ENCODE measurements around the gene KRCC1.

The KRCC1 gene

DNA sequence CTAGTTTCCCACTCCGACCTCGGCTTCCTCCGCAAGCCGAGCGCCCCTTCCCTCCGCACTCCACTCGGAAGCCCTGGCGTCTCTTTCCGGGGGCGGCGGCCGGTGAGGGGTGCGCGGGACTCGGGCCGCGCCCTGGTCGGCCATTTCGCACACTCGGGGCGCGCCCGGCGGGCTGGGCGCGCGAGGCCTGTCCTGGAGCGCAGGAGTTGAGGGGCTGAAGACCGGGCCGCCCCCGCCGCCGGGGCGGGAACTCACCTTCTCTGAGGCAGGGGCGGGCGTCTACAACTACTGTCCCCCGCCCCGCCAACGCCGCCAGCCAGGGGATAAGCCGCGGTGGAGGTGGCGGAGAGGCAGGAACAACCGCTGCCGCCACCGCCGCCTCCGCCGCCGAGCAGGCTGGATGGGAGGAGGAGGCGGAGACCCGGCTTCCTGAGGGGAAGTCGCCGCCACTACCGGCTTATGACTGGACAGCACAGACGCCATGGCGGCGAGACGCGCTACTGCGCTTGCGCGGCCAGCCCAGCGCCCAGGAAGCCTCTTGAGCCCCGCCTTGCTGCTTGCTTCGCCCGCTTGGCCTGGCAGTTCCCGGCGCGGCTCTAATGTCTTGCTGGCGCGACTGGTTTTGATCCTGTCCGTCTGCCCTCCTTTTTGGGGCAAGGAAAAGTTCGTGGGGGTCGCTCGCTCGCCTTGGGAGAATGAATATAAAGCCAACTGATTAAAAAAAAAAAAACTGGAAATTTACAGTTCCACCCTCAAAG lies at the start of gene KRCC1:
Gene KRCC1, minus strand, starts transcription at position 413 of the 758 bp plus-strand sequence. CDS start 27,220 bp downstream, outside the sequence.
- TF ChIP-seq EZH2 (IDR thresholded peaks at IDR 0.05) (no peak), FOXP2 (optimal IDR thresholded peaks at IDR 0.05; ENCODE audit: control extremely low read depth, extremely low read length, insufficient read depth) (no peak), POLR2AphosphoS5 (IDR thresholded peaks at IDR 0.05; ENCODE audit: borderline replicate concordance, low read depth, low read length) (peak; percentile 85)
- H3K9ac ChIP-seq (ENCODE audit: insufficient read length) = peak within 1 kb of the TSS; percentile 94
- DNase-seq (ENCODE audit: low read depth, low spot score) = peak; percentile 59
- no peaks in the 10 kb centered on the region for H3K9me3 ChIP-seq (ENCODE audit: low read depth, low read length)
- H3K27ac ChIP-seq = peak within 1 kb of the TSS; percentile 77; the same call in 1 of the 2 replicates
- no peaks in the 10 kb centered on the region for H3K36me3 ChIP-seq (ENCODE audit: insufficient read depth, low read length)
- H3K4me3 ChIP-seq = peak within 1 kb of the TSS; percentile 90

DNA sequence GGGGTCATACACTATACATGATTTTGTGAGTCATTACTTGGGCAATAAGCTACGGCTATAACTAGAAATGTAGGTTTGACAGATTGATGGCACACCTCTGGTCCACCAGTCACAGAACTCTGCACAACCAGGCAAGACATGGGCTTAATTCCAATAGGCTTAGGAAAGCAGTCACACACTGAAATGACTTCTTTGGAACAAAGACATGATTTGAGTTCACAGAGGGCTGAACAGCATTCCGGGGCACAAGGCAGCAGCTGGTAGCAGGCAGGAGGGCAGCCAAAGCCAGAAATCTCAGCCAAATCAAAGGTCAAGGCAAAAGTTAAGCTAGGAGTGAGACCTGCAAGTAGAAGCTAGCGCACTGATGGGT lies 44.9 kb upstream of the KRCC1 start:
- no peak for DNase-seq (ENCODE audit: low read depth, low spot score)
- Histone ChIP-seq H3K9ac (ENCODE audit: insufficient read length) (no peak overlapping the region), H3K4me3 (no peak overlapping the region), H3K27ac (no peak overlapping the region), H3K9me3 (ENCODE audit: low read depth, low read length) (no peaks in the 10 kb centered on the region), H3K36me3 (ENCODE audit: insufficient read depth, low read length) (no peaks in the 10 kb centered on the region)
- TF ChIP-seq POLR2AphosphoS5 (IDR thresholded peaks at IDR 0.05; ENCODE audit: borderline replicate concordance, low read depth, low read length) (no peak), EZH2 (IDR thresholded peaks at IDR 0.05) (no peak), FOXP2 (optimal IDR thresholded peaks at IDR 0.05; ENCODE audit: control extremely low read depth, extremely low read length, insufficient read depth) (no peak)

DNA sequence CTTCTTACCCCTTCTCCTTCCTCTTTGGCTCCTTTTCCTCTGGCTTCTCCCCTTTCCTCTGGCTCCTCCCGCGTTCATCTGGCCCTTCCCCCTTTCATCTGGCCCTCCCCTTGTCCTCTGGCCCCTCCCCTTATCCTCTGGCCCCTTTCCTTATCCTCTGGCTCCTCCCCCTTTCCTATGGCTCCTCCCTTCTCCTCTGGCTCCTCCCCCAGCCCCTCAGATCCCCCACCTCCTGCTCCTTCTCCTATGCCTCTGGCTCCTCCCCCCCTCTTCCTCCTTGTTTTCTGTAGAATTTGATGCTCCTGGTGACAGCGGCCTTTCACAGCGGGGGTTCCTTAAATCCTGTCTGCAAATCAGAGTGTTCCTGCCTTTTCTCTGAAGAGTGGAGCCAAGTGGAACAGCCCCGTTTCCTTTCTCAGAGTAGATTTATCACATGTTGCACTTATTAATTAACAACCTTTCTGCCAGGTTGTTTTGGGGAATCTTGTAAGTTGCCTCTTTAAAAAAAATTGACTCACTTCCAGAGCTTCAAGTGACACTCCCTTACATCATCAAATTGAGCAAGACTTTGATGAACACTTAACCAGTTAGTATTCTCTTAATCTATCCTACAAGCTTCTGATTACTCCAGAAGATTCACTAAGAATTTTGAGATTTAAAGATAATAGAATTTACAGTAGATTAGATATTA lies 44.4 kb upstream of the KRCC1 start:
- Histone ChIP-seq H3K36me3 (ENCODE audit: insufficient read depth, low read length) (no peaks in the 10 kb centered on the region), H3K27ac (no peak overlapping the region), H3K9ac (ENCODE audit: insufficient read length) (no peak overlapping the region), H3K9me3 (ENCODE audit: low read depth, low read length) (no peaks in the 10 kb centered on the region), H3K4me3 (no peak overlapping the region)
- TF ChIP-seq POLR2AphosphoS5 (IDR thresholded peaks at IDR 0.05; ENCODE audit: borderline replicate concordance, low read depth, low read length) (no peak), FOXP2 (optimal IDR thresholded peaks at IDR 0.05; ENCODE audit: control extremely low read depth, extremely low read length, insufficient read depth) (no peak), EZH2 (IDR thresholded peaks at IDR 0.05) (no peak)
- peak; percentile 8 for DNase-seq (ENCODE audit: low read depth, low spot score)

DNA sequence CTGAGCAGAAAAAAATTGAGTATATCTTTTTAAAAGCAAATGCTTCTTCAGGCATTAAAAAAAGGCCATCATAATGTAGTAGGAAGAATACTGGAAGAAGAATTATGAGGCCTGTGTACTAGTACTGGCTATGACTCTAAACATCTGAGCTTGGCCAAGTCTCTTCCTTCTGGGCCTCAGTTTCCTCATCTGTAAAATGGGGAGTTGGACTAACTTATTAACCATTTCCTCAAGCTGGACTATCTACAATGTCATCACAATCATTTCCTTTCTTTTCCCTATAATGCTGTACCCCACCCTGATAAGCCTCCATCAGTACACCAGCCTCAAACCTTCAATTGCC lies 42.9 kb upstream of the KRCC1 start:
- H3K4me3 ChIP-seq = no peak overlapping the region
- DNase-seq (ENCODE audit: low read depth, low spot score) = no peak
- TF ChIP-seq POLR2AphosphoS5 (IDR thresholded peaks at IDR 0.05; ENCODE audit: borderline replicate concordance, low read depth, low read length) = no peak
- TF ChIP-seq EZH2 (IDR thresholded peaks at IDR 0.05) = no peak
- no peak for TF ChIP-seq FOXP2 (optimal IDR thresholded peaks at IDR 0.05; ENCODE audit: control extremely low read depth, extremely low read length, insufficient read depth)

DNA sequence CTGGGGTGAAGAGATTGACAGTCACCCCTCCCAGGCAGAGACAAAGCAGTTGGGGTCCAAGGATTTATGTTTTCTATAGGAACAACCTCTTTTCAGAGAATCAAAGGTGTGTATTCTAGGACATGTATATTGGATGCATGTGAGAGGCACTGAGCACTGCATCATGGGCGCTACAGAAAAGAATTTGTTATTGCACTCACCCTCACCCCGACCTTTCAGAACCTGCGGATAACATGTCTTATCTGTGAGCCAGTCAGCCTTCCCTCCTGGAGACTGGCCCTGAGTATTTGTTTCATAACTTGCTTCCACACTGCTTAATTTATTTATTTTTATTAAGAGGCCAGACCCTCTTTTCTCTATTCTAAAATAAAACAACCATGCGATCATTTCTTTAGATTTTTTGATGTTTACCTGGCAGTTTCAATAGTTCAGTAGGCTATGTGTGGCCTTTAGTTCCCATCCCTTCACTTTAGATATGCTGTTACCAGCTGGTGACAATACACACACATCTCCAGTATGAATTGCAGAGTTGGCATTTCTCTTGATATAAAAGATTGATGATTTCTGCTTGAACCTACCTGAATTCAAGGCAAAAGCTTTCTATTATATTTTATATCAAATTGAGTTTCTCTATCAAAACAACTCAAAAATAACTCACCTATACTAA lies 42.4 kb upstream of the KRCC1 start:
- Histone ChIP-seq H3K27ac (no peak overlapping the region), H3K9ac (ENCODE audit: insufficient read length) (no peak overlapping the region), H3K36me3 (ENCODE audit: insufficient read depth, low read length) (no peaks in the 10 kb centered on the region), H3K9me3 (ENCODE audit: low read depth, low read length) (no peaks in the 10 kb centered on the region), H3K4me3 (no peak overlapping the region)
- TF ChIP-seq FOXP2 (optimal IDR thresholded peaks at IDR 0.05; ENCODE audit: control extremely low read depth, extremely low read length, insufficient read depth) = no peak
- TF ChIP-seq EZH2 (IDR thresholded peaks at IDR 0.05) = no peak
- no peak for TF ChIP-seq POLR2AphosphoS5 (IDR thresholded peaks at IDR 0.05; ENCODE audit: borderline replicate concordance, low read depth, low read length)
- no peak for DNase-seq (ENCODE audit: low read depth, low spot score)

More for the DNA sequence above, 42.9 kb upstream of the KRCC1 start:
- Histone ChIP-seq H3K27ac (no peak overlapping the region), H3K9me3 (ENCODE audit: low read depth, low read length) (no peaks in the 10 kb centered on the region), H3K9ac (ENCODE audit: insufficient read length) (no peak overlapping the region), H3K36me3 (ENCODE audit: insufficient read depth, low read length) (no peaks in the 10 kb centered on the region)

DNA sequence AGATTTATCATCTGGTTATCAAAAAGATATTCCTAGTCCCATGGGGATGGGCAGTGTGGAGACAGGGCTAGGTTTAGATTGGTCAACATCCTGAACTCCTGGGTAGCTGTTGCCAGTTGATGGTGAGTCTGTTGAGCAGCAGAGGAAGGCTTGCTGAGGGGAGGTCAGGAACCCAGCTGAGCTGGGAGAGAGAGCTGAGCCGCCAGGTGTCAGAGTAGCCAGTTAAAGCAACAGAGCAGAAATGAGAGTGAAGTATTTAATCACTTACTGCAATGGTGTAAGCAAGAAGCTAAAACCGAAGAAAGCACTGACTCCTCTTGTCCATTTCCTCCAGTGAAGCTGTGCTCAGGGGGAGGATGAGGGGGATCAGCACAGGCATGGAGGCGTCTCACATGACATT lies 41.6 kb upstream of the KRCC1 start:
- Histone ChIP-seq H3K4me3 (no peak overlapping the region), H3K27ac (no peak overlapping the region), H3K36me3 (ENCODE audit: insufficient read depth, low read length) (no peaks in the 10 kb centered on the region), H3K9ac (ENCODE audit: insufficient read length) (no peak overlapping the region), H3K9me3 (ENCODE audit: low read depth, low read length) (no peaks in the 10 kb centered on the region)
- no peak for DNase-seq (ENCODE audit: low read depth, low spot score)
- TF ChIP-seq FOXP2 (optimal IDR thresholded peaks at IDR 0.05; ENCODE audit: control extremely low read depth, extremely low read length, insufficient read depth) (no peak), POLR2AphosphoS5 (IDR thresholded peaks at IDR 0.05; ENCODE audit: borderline replicate concordance, low read depth, low read length) (no peak)

DNA sequence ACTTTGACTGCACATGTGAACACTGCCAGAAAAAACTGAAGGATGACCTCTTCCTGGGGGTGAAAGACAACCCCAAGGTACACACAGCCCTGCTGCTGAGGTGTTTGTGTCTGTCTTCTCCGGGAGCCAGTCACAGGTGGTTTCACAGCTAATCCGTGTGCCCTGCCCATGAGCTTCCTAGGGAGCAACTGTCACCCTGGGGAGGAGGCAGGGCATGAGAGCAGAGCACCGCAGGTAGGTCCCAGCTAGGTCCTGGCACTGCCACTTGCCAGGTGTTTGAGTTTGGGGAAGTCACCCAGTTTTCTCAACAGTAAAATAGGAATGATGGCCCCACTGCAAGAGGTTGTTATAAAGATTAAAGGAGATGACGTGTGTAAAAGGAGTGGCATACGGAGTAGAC lies 41.1 kb upstream of the KRCC1 start:
- no peaks in the 10 kb centered on the region for H3K9me3 ChIP-seq (ENCODE audit: low read depth, low read length)
- DNase-seq (ENCODE audit: low read depth, low spot score) = no peak
- no peak overlapping the region for H3K9ac ChIP-seq (ENCODE audit: insufficient read length)
- no peak overlapping the region for H3K4me3 ChIP-seq
- no peaks in the 10 kb centered on the region for H3K36me3 ChIP-seq (ENCODE audit: insufficient read depth, low read length)
- TF ChIP-seq FOXP2 (optimal IDR thresholded peaks at IDR 0.05; ENCODE audit: control extremely low read depth, extremely low read length, insufficient read depth) (no peak), POLR2AphosphoS5 (IDR thresholded peaks at IDR 0.05; ENCODE audit: borderline replicate concordance, low read depth, low read length) (no peak), EZH2 (IDR thresholded peaks at IDR 0.05) (no peak)
- H3K27ac ChIP-seq = no peak overlapping the region

DNA sequence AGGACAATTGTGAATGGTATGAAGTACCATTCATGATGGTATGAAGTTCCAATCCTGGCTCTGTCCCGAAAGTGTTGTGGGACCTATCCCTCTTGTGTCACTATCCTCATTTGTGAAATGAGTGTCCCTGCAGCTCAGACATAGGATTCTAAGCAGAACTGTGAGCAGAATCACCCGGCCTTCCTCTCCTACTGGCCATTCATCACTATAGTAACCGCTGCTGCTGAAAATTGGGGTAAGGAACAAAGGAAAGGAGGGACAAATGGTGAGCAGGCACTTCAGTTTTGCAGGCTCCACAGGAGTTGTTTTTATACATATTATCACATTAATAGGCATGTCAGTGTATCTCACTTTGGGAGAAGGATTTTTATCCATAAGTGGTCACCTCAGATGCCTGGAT lies 39.4 kb upstream of the KRCC1 start:
- DNase-seq (ENCODE audit: low read depth, low spot score) = no peak
- H3K36me3 ChIP-seq (ENCODE audit: insufficient read depth, low read length) = no peaks in the 10 kb centered on the region

More for the DNA sequence above, 39.4 kb upstream of the KRCC1 start:
- Histone ChIP-seq H3K27ac (no peak overlapping the region), H3K9ac (ENCODE audit: insufficient read length) (no peak overlapping the region), H3K9me3 (ENCODE audit: low read depth, low read length) (no peaks in the 10 kb centered on the region), H3K4me3 (no peak overlapping the region)
- no peak for TF ChIP-seq FOXP2 (optimal IDR thresholded peaks at IDR 0.05; ENCODE audit: control extremely low read depth, extremely low read length, insufficient read depth)
- TF ChIP-seq EZH2 (IDR thresholded peaks at IDR 0.05) = no peak
- no peak for TF ChIP-seq POLR2AphosphoS5 (IDR thresholded peaks at IDR 0.05; ENCODE audit: borderline replicate concordance, low read depth, low read length)

All from SK-N-MC (cell line).